IMR-90 (cell line): Measurements from ENCODE around the gene NNMT. TPM values are rescaled to one million over a fixed set of nuclear protein-coding genes. Genes with fewer than 3 reads are reported as not detected.

Source experiments
- ATAC-seq: fragments of 200-7000 bp; cut with Tn5 transposase; 2 replicates; pipeline ENCODE4 v1.9.1; 2020; ENCODE audit warnings: low read depth, mild to moderate bottlenecking, moderate library complexity
- BruUV-seq: library from RNA; stranded (reverse); fragments of 400-500 nt; replicated peaks from 2 replicates; lab custom pipeline; 2021; lab: Mats Ljungman, UMichigan
- CTCF ChIA-PET: fragments of 300-600 bp; formaldehyde crosslinking; extraction: SDS; loops from one replicate; lab custom pipeline; 2021; ENCODE audit warnings: antibody characterized with exemption; lab: Yijun Ruan, JAX
- POLR2A ChIA-PET: fragments of 300-600 bp; sonication (Branson Sonifier 250); formaldehyde crosslinking; loops from one replicate; lab custom pipeline; 2022; ENCODE audit warnings: antibody characterized with exemption; ENCODE audit not compliant: unreplicated experiment; lab: Charles Lee
- DNase-seq: peaks from one replicate; pipeline ENCODE4 v3.0.0; 2013
- H2AFZ ChIP-seq: replicated peaks from 2 replicates; pipeline ENCODE3; 2013; ENCODE audit warnings: low read length, mild to moderate bottlenecking; ENCODE audit not compliant: poor library complexity
- H2AK5ac ChIP-seq: 2 replicates; pipeline ENCODE4 v1.6.1; 2013; ENCODE audit warnings: low read depth, low read length, inconsistent platforms
- H2AK9ac ChIP-seq: replicated peaks from 2 replicates; pipeline ENCODE3; 2013; ENCODE audit warnings: mild to moderate bottlenecking, low read depth, low read length, moderate library complexity; ENCODE audit not compliant: poor library complexity
- H2BK120ac ChIP-seq: 2 replicates; pipeline ENCODE4 v1.6.1; 2013; ENCODE audit warnings: low read depth, low read length, inconsistent platforms
- H2BK15ac ChIP-seq: 3 replicates; pipeline ENCODE4 v1.6.1; 2013; ENCODE audit warnings: low read depth, low read length, inconsistent platforms
- H2BK20ac ChIP-seq: 2 replicates; pipeline ENCODE4 v1.6.1; 2013; ENCODE audit warnings: low read depth, mild to moderate bottlenecking, inconsistent platforms, low read length, moderate library complexity
- H2BK5ac ChIP-seq: 2 replicates; pipeline ENCODE4 v1.6.1; 2013; ENCODE audit warnings: mild to moderate bottlenecking, low read depth, low read length, inconsistent platforms; ENCODE audit not compliant: poor library complexity, severe bottlenecking
- H3K14ac ChIP-seq: replicated peaks from 2 replicates; pipeline ENCODE4 v1.6.1; 2013; ENCODE audit warnings: low read depth, low read length, inconsistent platforms
- H3K18ac ChIP-seq: 2 replicates; pipeline ENCODE4 v1.6.1; 2013; ENCODE audit warnings: low read depth, low read length, control low read depth
- H3K23ac ChIP-seq: 2 replicates; pipeline ENCODE4 v1.6.1; 2013; ENCODE audit warnings: low read depth, low read length, inconsistent platforms
- H3K27ac ChIP-seq: 2 replicates; pipeline ENCODE4 v1.5.1; 2013; ENCODE audit warnings: mild to moderate bottlenecking, control low read depth, low read length; ENCODE audit not compliant: insufficient read depth
- H3K27me3 ChIP-seq: 2 replicates; pipeline ENCODE4 v1.6.1; 2013; ENCODE audit warnings: low read length; ENCODE audit not compliant: control insufficient read depth, insufficient read depth
- H3K36me3 ChIP-seq: 2 replicates; pipeline ENCODE4 v1.6.1; 2013; ENCODE audit warnings: low read length, mixed read lengths; ENCODE audit not compliant: control insufficient read depth, insufficient read depth
- H3K4ac ChIP-seq: 2 replicates; pipeline ENCODE4 v1.6.1; 2013; ENCODE audit warnings: low read depth, low read length, inconsistent platforms
- H3K4me1 ChIP-seq: 2 replicates; pipeline ENCODE4 v1.6.1; 2013; ENCODE audit warnings: low read length, mixed read lengths; ENCODE audit not compliant: control insufficient read depth, insufficient read depth
- H3K4me2 ChIP-seq: 2 replicates; pipeline ENCODE4 v1.6.1; 2013; ENCODE audit warnings: low read depth, mild to moderate bottlenecking, control low read depth, low read length, moderate library complexity
- H3K4me3 ChIP-seq: 2 replicates; pipeline ENCODE4 v1.5.1; 2013; ENCODE audit warnings: low read depth, mild to moderate bottlenecking, control low read depth, low read length, moderate library complexity; ENCODE audit not compliant: insufficient read depth
- H3K56ac ChIP-seq: 2 replicates; pipeline ENCODE4 v1.6.1; 2013; ENCODE audit warnings: low read length, inconsistent platforms; ENCODE audit not compliant: insufficient read depth; ENCODE audit errors: extremely low read depth
- H3K79me1 ChIP-seq, 2 experiments: 2 replicates each; pipeline ENCODE4 v1.6.1; 2013; ENCODE audit warnings: low read length in 2 of 2, inconsistent platforms in 1 of 2, low read depth in 1 of 2
- H3K9ac ChIP-seq: 2 replicates; pipeline ENCODE4 v1.6.1; 2013; ENCODE audit warnings: low read depth, low read length, control low read depth
- H3K9me1 ChIP-seq: 2 replicates; pipeline ENCODE4 v1.6.1; 2013; ENCODE audit warnings: low read length, inconsistent platforms; ENCODE audit not compliant: insufficient read depth
- H3K9me3 ChIP-seq: 2 replicates; pipeline ENCODE4 v1.6.1; 2013; ENCODE audit warnings: low read length; ENCODE audit not compliant: control insufficient read depth, insufficient read depth
- H4K20me1 ChIP-seq: 2 replicates; pipeline ENCODE4 v1.6.1; 2013; ENCODE audit warnings: low read length, inconsistent platforms; ENCODE audit not compliant: insufficient read depth
- H4K5ac ChIP-seq: 2 replicates; pipeline ENCODE4 v1.6.1; 2013; ENCODE audit warnings: mild to moderate bottlenecking, low read depth, low read length, control low read depth
- H4K8ac ChIP-seq, 2 experiments: 2 replicates each; pipeline ENCODE4 v1.6.1; 2013; ENCODE audit warnings: low read depth in 2 of 2, low read length in 2 of 2, control low read depth in 1 of 2, inconsistent platforms in 1 of 2
- H4K91ac ChIP-seq: 2 replicates; pipeline ENCODE4 v1.6.1; 2013; ENCODE audit warnings: low read depth, low read length, inconsistent platforms; ENCODE audit not compliant: insufficient read depth
- BHLHE40 ChIP-seq: fragments of 150-350 bp; IDR thresholded peaks from 2 replicates; pipeline ENCODE4 v1.6.1; 2016; ENCODE audit warnings: mild to moderate bottlenecking, low read depth, low read length
- CEBPB ChIP-seq: IDR thresholded peaks from 2 replicates; pipeline ENCODE4 v1.6.1; 2012; ENCODE audit warnings: low read depth, low read length, improper control_type of control experiment
- CHD1 ChIP-seq: IDR thresholded peaks from 2 replicates; pipeline ENCODE4 v1.6.1; 2012; ENCODE audit warnings: low read depth, low read length, improper control_type of control experiment
- FOS ChIP-seq: fragments of 150-350 bp; IDR thresholded peaks from 2 replicates; pipeline ENCODE4 v1.6.1; 2016; ENCODE audit warnings: low read depth, low read length
- MAFK ChIP-seq: IDR thresholded peaks from 2 replicates; pipeline ENCODE4 v1.6.1; 2012; ENCODE audit warnings: low read depth, low read length, improper control_type of control experiment
- MAZ ChIP-seq: IDR thresholded peaks from 2 replicates; pipeline ENCODE4 v1.6.1; 2012; ENCODE audit warnings: low read depth, mild to moderate bottlenecking, low read length, improper control_type of control experiment, moderate library complexity, borderline replicate concordance
- MXI1 ChIP-seq: IDR thresholded peaks from 2 replicates; pipeline ENCODE4 v1.6.1; 2012; ENCODE audit warnings: low read depth, mild to moderate bottlenecking, low read length, moderate library complexity, borderline replicate concordance
- NFE2L2 ChIP-seq: fragments of 150-350 bp; IDR thresholded peaks from 2 replicates; pipeline ENCODE4 v1.6.1; 2016; ENCODE audit warnings: low read depth, mild to moderate bottlenecking, low read length
- POLR2A ChIP-seq: IDR thresholded peaks from 2 replicates; pipeline ENCODE4 v1.6.1; 2012; ENCODE audit warnings: mild to moderate bottlenecking, low read depth, low read length
- RAD21 ChIP-seq: IDR thresholded peaks from 2 replicates; pipeline ENCODE4 v1.6.1; 2012; ENCODE audit warnings: low read length, improper control_type of control experiment
- RCOR1 ChIP-seq: IDR thresholded peaks from 2 replicates; pipeline ENCODE4 v1.6.1; 2012; ENCODE audit warnings: mild to moderate bottlenecking, low read length, improper control_type of control experiment; ENCODE audit not compliant: insufficient replicate concordance
- RFX5 ChIP-seq: IDR thresholded peaks from 2 replicates; pipeline ENCODE4 v1.8.0; 2012; ENCODE audit warnings: low read depth, mild to moderate bottlenecking, low read length, moderate library complexity
- SMC3 ChIP-seq: fragments of 150-350 bp; IDR thresholded peaks from 2 replicates; pipeline ENCODE4 v1.6.1; 2016; ENCODE audit warnings: low read depth, mild to moderate bottlenecking, antibody characterized with exemption, low read length, moderate library complexity
- WGBS, 2 experiments: methylation state at CpG; one replicate each; pipeline versions ENCODE4 v1.1.5 to v1.1.7; 2013; ENCODE audit warnings: missing lambda C conversion rate in 2 of 2; ENCODE audit not compliant: insufficient read length in 1 of 2; ENCODE audit errors: extremely low coverage in 2 of 2; 5-methylcytosine and 5-hydroxymethylcytosine counted together
- dilution Hi-C: fragments of 300-500 bp; cut with HindIII; formaldehyde crosslinking; loops from one replicate; pipeline ENCODE4 v1.14.3; 2018; ENCODE audit warnings: low sequenced_read_pairs; ENCODE audit not compliant: unreplicated experiment
- in situ Hi-C: fragments of 300-500 bp; cut with MboI; formaldehyde crosslinking; loops from 3 replicates; pipeline ENCODE4 v1.14.3; 2019; ENCODE audit warnings: low sequenced_read_pairs, inconsistent platforms, mixed read lengths
- intact Hi-C: fragments of 100-400 bp; cut with micrococcal nuclease; formaldehyde crosslinking; loops from 2 replicates; pipeline ENCODE4 v1.10.0; 2022
- polyA plus RNA-seq, 3 experiments: library from polyadenylated mRNA; depleted of rRNA; stranded (reverse); fragments of >200 nt; gene quantifications; 2 replicates each; pipeline ENCODE4 v1.2.3, GENCODE V29; 2012; ENCODE audit warnings: low replicate concordance in 1 of 3
- total RNA-seq: library from RNA; depleted of rRNA; stranded (reverse); fragments of >200 nt; gene quantifications from 2 replicates; pipeline ENCODE4 v1.2.3, GENCODE V29; 2012
- TF ChIP-seq, protein P1 (sequence below): conservative IDR thresholded peaks from 2 replicates; pipeline ENCODE4 v1.5.1; 2012; ENCODE audit warnings: mild to moderate bottlenecking, low read depth, low read length, improper control_type of control experiment
- TF ChIP-seq, protein P2 (sequence below): fragments of 150-350 bp; IDR thresholded peaks from 2 replicates; pipeline ENCODE4 v1.6.1; 2016; ENCODE audit warnings: low read depth, mild to moderate bottlenecking, low read length, moderate library complexity, borderline replicate concordance
- TF ChIP-seq, protein P3 (sequence below): fragments of 150-350 bp; IDR thresholded peaks from 2 replicates; pipeline ENCODE4 v1.6.1; 2017; ENCODE audit warnings: mild to moderate bottlenecking, antibody characterized with exemption, low read length, low read depth

Gene NNMT
- total and polyA plus RNA-seq, 2 of the 4 experiments (the other 2 are of a cell fraction): 79.7 to 108 TPM

DNA sequence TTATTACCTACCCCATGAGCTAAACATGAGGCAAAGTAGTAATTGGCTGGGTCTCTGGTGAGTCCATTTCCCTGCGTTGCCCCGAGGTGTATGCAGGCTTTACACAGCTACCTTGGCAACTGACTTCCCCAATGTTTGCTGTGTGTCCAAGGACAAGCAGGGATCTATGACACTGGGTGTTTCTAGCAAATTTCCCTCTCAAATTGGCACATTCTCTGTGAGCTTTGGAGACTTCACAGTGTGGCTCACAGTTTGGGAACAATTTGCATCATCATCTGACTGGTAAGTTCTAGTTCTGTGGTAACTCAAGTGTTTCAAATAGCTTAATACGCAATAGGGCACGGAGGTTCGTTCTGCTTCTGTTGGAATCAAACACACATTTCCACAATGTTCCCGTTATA is 12.5 kb downstream of the NNMT start:
- Histone ChIP-seq H3K27ac (peak overlapping the region; percentile 22; the same call in 1 of the 2 replicates), H3K4me3 (no peak overlapping the region), H3K14ac (no peak overlapping the region), H3K9me3 (no peaks in the 10 kb centered on the region), H2BK5ac (no peak overlapping the region), H3K27me3 (no peaks in the 10 kb centered on the region), H3K4me2 (no peak overlapping the region; the same call in 1 of the 2 replicates), H3K56ac (no peak overlapping the region), H2AK9ac (no peak overlapping the region), H2BK120ac (no peak overlapping the region), H2AK5ac (peak overlapping the region; percentile 43; the same call in 1 of the 2 replicates), H2AFZ (no peak overlapping the region), H3K9ac (no peak overlapping the region), H2BK20ac (no peak overlapping the region), H4K8ac (no peak overlapping the region; a peak in 1 of 4 replicates), H3K4ac (no peak overlapping the region), H3K36me3 (peaks cover 21% of the 10 kb centered on the region), H4K5ac (no peak overlapping the region; the same call in 1 of the 2 replicates), H3K23ac (no peak overlapping the region), H3K18ac (peak overlapping the region; percentile 38; the same call in 1 of the 2 replicates), H2BK15ac (no peak overlapping the region), H3K79me1 (peaks cover 3 to 61% of the 10 kb centered on the region in 2 experiments; a peak in 3 of 4 replicates), H3K4me1 (peaks cover 9% of the 10 kb centered on the region), H4K20me1 (peaks cover 27% of the 10 kb centered on the region; the same call in 1 of the 2 replicates), H4K91ac (0 out of 2 replicates have a peak overlapping the region, but pooled peaks have one; percentile 21), H3K9me1 (0 out of 2 replicates have a peak, but pooled peaks cover 14% of the 10 kb centered on the region)
- in situ Hi-C loops: no loop called here
- dilution Hi-C loops: no loop called here
- BruUV-seq: no TSS peak
- no peak for TF ChIP-seq POLR2A
- TF ChIP-seq NFE2L2: no peak
- TF ChIP-seq RAD21: no peak
- no peak for TF ChIP-seq RFX5
- no peak for TF ChIP-seq CEBPB
- TF ChIP-seq, protein P1, sequence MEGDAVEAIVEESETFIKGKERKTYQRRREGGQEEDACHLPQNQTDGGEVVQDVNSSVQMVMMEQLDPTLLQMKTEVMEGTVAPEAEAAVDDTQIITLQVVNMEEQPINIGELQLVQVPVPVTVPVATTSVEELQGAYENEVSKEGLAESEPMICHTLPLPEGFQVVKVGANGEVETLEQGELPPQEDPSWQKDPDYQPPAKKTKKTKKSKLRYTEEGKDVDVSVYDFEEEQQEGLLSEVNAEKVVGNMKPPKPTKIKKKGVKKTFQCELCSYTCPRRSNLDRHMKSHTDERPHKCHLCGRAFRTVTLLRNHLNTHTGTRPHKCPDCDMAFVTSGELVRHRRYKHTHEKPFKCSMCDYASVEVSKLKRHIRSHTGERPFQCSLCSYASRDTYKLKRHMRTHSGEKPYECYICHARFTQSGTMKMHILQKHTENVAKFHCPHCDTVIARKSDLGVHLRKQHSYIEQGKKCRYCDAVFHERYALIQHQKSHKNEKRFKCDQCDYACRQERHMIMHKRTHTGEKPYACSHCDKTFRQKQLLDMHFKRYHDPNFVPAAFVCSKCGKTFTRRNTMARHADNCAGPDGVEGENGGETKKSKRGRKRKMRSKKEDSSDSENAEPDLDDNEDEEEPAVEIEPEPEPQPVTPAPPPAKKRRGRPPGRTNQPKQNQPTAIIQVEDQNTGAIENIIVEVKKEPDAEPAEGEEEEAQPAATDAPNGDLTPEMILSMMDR: no peak
- no peak for TF ChIP-seq CHD1
- TF ChIP-seq MAFK: no peak
- no peak for TF ChIP-seq MXI1
- TF ChIP-seq SMC3: no peak
- no peak for TF ChIP-seq MAZ
- TF ChIP-seq, protein P2, sequence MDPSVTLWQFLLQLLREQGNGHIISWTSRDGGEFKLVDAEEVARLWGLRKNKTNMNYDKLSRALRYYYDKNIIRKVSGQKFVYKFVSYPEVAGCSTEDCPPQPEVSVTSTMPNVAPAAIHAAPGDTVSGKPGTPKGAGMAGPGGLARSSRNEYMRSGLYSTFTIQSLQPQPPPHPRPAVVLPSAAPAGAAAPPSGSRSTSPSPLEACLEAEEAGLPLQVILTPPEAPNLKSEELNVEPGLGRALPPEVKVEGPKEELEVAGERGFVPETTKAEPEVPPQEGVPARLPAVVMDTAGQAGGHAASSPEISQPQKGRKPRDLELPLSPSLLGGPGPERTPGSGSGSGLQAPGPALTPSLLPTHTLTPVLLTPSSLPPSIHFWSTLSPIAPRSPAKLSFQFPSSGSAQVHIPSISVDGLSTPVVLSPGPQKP: no peak
- no peak for TF ChIP-seq BHLHE40
- TF ChIP-seq, protein P3, sequence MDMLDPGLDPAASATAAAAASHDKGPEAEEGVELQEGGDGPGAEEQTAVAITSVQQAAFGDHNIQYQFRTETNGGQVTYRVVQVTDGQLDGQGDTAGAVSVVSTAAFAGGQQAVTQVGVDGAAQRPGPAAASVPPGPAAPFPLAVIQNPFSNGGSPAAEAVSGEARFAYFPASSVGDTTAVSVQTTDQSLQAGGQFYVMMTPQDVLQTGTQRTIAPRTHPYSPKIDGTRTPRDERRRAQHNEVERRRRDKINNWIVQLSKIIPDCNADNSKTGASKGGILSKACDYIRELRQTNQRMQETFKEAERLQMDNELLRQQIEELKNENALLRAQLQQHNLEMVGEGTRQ: no peak
- no peak for TF ChIP-seq RCOR1
- TF ChIP-seq FOS: no peak
- CTCF ChIA-PET: interaction anchor here (0.6 to 1.8 kb wide), 5 partner anchors 9 to 160 kb away, joined by 3 to 7 read pairs (median 5); no protein-coding TSS in a partner anchor
- DNase-seq (no peak), ATAC-seq (no peak)
- WGBS, 2 experiments: 57% methylated on average over 2 of the region's 6 CpGs; no CpG with 5 or more reads in 1 of the 2 experiments
- POLR2A ChIA-PET: no interaction called here
- intact Hi-C loops: no loop called here
